ENCODE results near the gene PTRH2.
"Not testable (repeated sequence)": the region's sequence is repeated elsewhere in the genome, so short reads cannot be mapped to it uniquely, and the experiment has no call there.

PTRH2 gene

DNA sequence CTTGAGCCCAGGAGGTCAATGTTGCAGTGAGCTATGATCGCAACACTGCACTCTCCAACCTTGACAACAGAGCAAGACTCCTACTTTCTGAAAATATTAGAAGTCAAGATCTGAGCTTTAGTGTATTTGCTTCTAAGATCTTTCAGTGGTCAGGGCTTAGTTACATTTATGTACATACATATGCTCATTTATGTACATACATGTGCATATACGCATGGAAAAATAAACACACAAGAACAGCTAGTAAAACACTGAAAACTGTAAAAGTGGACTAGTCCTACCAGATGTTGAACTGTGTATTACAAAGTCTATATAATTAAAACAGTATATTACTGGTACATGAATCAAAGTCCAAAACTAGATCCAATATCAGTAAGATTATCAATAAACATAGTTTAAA is 28.3 kb downstream of the PTRH2 start:
- DNase-seq (ENCODE audit: low read depth): no peak
- H3K4me3 ChIP-seq (ENCODE audit: low read depth, low read length): no peak overlapping the region

DNA sequence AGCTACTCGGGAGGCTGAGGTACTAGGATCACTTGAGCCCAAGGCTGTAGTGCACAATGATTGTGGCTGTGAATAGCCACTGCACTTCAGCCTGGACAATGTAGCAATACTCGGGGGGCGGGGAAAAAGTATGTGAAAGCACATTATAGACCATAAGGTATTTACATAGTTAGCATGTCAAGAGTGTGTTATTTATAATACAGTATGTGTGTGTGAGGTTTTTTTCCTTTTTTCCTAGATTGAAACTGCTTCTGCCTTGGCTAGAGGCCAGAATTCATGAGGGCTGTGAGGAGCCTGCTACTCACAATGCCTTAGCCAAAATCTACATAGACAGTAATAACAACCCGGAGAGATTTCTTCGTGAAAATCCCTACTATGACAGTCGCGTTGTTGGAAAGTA is 30.5 kb downstream of the PTRH2 start:
- H3K4me3 ChIP-seq (ENCODE audit: low read depth, low read length): no peak overlapping the region
- no peak for DNase-seq (ENCODE audit: low read depth)

DNA sequence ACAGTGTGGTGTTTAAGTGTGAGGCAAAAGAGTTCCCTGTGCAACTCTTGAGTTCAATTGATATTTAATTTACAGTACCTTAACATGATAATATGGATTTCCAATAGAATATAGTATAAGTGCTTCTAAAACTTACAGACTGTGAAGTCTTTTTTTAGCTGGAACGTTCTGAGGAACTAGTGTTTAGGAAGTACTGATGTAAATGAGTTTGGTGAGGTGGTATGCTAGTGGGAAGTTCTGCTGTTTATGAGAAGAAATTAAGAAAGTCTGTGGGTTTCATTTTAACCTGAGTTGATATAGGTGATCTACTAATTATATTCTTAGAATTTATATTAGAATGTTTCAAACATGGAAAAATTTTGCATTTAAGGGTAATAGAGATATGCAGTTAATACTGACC is 32.0 kb downstream of the PTRH2 start:
- no peak for DNase-seq (ENCODE audit: low read depth)
- H3K4me3 ChIP-seq (ENCODE audit: low read depth, low read length): no peak overlapping the region

DNA sequence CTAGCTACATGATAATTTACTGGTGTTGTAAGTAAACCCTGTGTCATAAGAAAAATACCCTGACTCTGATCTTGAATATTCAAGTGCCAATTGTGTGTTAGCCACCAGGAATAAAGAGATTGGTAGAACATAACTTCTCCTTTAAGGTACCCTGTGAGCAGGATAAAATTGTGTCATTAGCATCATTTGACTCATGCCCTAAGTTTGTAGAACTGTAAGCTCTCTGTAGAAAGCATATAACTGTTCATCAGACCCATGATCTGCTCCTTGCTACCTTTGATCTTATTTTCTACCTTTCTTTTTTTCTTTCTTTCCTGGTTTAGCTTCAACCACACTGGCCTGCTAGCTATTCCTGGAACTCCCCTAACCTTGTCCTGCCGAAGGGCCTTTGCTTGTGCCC is 35.8 kb downstream of the PTRH2 start:
- no peak for DNase-seq (ENCODE audit: low read depth)
- H3K4me3 ChIP-seq (ENCODE audit: low read depth, low read length): no peak overlapping the region

DNA sequence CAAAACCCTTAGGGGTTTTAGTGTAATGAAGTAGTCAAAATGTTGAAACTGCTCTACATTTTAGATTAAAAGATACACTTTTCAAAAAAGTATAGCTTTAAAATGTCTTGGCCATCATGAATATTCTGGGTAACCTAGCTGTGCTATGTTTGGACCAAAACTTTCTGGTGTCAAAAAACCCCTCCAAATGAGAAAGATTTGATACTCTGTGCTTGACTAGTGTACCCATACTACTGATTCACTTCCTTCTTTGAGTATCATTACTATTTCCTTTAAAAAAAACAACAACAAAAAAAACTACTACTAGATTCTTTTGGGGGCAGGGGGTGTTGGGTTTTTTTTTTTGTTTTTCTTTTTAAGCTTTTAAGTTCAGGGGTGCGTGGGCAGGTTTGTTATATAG is 37.3 kb downstream of the PTRH2 start:
- H3K4me3 ChIP-seq (ENCODE audit: low read depth, low read length): no peak overlapping the region

GRCh38 chr17:59669411-59669810 is 37.8 kb downstream of the PTRH2 start:
- no peak overlapping the region for H3K4me3 ChIP-seq (ENCODE audit: low read depth, low read length)

More for the DNA sequence above, 37.3 kb downstream of the PTRH2 start:
- no peak for DNase-seq (ENCODE audit: low read depth)

DNA sequence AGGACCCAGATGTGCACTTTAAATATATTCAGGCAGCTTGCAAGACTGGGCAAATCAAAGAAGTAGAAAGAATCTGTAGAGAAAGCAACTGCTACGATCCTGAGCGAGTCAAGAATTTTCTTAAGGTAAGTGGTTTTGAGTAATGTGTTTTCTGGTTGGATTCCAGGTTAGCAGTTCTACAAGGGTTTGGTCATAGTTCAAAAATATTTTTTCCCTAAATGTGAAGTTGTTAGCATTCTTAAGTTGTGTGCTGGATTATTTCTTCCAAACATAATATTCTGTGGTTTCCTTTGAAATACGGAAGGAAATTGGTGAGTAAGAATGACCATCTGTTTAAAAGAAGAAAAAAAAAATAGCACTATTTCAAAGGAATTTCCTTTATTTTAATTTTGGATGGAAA is 38.4 kb downstream of the PTRH2 start:
- H3K4me3 ChIP-seq (ENCODE audit: low read depth, low read length): no peak overlapping the region
- DNase-seq (ENCODE audit: low read depth): peak; percentile 57

More at GRCh38 chr17:59669411-59669810, 37.8 kb downstream of the PTRH2 start:
- no peak for DNase-seq (ENCODE audit: low read depth)

- DNase-seq (ENCODE audit: low read depth): no peak
- H3K4me3 ChIP-seq (ENCODE audit: low read depth, low read length): no peak overlapping the region
Observed at GRCh38 chr17:59666235-59666634, 41.0 kb downstream of the PTRH2 start.

GRCh38 chr17:59656624-59657023 is 50.6 kb downstream of the PTRH2 start:
- H3K4me3 ChIP-seq (ENCODE audit: low read depth, low read length): not testable (repeated sequence)
- peak; percentile 62 for DNase-seq (ENCODE audit: low read depth)

- peak; percentile 30 for DNase-seq (ENCODE audit: low read depth)
- no peak overlapping the region for H3K4me3 ChIP-seq (ENCODE audit: low read depth, low read length)
Observed at GRCh38 chr17:59652119-59652518, 55.1 kb downstream of the PTRH2 start.

- DNase-seq (ENCODE audit: low read depth): no peak
- no peak overlapping the region for H3K4me3 ChIP-seq (ENCODE audit: low read depth, low read length)
Observed at GRCh38 chr17:59651346-59651745, 55.9 kb downstream of the PTRH2 start.

DNA sequence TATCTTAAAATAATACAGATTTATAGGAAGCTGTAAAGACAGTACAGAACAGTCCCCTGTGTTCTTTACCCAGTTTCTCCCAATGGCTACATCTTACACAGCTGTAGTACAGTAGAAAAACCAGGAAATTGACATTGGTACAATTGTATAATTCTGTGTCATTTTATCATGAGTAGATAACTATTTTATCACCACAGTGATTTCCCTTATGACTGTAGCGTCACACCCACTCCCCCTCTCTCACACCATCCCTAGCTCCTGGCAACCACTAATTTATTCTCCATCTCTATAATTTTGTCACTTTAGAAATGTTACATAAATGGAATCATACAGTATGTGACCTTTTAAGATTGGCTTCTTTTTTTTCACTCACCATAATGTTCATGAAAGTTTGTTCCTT is 56.6 kb downstream of the PTRH2 start:
- H3K4me3 ChIP-seq (ENCODE audit: low read depth, low read length): no peak overlapping the region

DNA sequence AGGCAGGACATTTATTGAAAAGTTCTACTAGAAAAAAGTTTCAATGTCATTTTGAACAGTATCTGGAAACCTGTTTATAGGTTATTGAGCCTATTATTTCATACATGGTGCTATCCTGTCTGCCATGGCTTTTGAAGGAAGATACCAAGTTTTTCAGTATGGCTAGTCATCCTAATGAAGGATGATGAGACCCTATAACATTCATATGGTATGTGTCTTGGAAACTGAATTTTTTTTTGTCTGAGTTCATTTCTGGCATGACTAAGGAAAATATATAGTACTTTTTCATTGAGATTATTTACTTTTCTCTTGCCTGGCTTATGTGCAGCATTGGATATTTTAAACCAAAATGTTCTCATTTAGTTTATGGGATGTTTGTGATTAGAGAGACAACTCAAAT is 57.3 kb downstream of the PTRH2 start:
- no peak overlapping the region for H3K4me3 ChIP-seq (ENCODE audit: low read depth, low read length)
- DNase-seq (ENCODE audit: low read depth): no peak

More for the DNA sequence above, 56.6 kb downstream of the PTRH2 start:
- DNase-seq (ENCODE audit: low read depth): no peak

Measured in skeletal muscle cell (primary cell).